ENCODE results near the gene SETBP1.

The SETBP1 gene

DNA sequence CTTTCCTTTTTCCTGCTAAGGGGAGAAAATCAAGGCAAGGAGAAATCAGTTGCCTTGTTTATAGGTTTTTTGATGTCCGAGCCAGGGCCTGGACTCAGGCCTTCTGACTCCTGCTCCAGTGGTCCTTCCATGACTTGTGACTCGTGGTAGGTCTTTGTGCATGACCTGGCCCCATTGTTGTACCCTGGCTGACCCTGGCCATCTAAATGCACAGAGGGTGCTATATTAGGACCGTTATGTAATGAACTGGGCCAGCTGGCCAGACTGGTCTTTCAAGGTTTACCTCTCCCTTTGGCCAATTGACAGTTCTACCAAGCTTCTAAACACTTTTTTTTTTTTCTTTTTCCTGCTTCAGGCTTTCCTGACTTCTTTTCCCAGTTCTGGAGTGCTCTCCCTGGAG lies 81.1 kb downstream of the SETBP1 start:
- no peak for DNase-seq (ENCODE audit: low spot score)

DNA sequence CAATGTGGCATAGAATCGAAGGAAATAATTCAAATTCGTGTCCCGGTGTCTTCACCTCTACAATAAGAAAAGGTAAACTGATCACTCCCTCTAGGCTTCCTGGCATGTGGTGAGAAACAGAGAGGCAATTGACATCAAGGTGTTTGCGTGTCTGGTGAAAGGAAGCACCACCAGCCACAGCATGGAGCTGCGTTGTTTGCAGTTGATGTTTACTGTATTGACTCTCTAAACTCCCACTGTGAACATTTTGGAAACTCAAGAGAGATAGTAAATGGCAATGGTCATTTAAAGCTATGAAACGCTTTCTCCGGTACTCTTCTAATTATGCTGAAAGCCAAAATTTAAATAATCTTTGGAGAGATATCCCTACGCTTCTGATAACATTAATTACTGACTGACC lies 82.6 kb downstream of the SETBP1 start:
- no peak for DNase-seq (ENCODE audit: low spot score)

DNA sequence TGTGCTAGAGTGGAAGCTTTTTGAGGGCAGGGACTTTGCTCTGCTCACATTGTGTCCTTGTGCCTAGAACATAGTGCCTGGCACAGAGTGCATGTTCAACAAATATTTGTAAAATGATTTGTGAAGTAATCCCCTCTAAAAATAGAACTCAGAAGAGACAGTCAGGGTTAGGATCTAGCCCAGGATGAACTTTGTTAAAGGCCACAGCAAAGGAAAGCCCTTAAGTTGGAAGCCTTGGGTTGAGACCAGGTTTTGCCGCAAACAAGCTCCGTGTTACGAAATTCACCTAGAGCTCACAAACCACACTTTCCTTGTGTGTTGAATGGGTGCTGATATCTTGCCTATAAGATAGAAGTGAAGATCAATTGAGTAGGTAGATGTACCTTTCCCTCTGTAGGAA lies 84.2 kb downstream of the SETBP1 start:
- DNase-seq (ENCODE audit: low spot score): no peak

DNA sequence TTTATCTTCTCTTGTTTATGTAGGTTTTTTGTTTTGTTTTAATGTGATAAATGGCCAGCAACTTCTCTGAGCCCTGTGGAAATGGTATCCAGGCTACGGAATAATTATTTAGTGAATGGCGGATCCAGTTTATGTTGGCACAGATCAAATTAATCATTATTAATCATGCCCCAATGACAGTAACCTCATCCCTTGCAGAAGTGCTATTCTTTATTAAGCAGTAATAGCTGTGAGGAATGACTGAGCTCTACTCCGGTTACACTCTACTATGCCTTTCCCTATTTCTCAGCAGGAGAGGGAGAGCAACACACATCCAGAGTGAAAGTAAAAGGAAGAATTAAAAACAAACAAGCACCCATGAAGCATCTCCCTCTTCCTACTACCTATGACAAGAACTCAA lies 84.8 kb downstream of the SETBP1 start:
- DNase-seq (ENCODE audit: low spot score): no peak

DNA sequence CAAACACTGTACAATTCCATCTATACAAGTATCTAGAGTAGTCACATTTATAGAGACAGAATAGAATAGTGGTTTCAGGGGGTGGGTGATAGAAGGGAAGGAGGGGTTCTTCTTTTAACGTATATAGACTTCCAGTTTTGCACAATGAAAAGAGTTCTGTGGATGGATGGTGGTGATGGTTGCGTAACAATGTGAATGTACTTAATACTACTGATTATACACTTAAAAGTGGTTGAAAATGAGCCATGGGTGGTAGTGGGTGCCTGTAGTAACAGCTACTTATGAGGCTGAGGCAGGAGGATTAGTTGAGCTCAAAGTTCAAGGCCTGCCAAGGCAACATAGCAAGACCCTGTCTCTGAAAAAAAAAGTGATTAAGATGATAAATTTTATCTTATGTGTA lies 85.8 kb downstream of the SETBP1 start:
- DNase-seq (ENCODE audit: low spot score): no peak

DNA sequence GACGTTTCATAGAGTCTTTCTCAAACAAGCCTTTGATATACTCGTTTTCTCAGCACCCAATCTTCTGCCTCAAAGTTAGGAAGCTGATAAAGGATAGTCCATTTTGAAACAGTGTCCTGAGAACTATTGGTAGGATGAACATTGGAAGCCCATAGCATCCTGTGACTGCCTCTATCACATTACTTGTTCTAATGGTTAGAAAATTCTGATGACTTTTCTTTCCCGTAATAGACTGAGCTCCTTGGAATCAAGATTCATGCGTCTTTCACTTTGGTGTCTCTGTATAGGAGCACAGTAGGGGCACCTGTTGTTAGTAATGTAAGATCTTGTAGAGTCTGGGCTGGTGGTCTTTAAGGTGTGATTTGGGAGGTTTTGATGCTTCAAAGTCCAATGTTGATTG lies 87.1 kb downstream of the SETBP1 start:
- DNase-seq (ENCODE audit: low spot score): no peak

DNA sequence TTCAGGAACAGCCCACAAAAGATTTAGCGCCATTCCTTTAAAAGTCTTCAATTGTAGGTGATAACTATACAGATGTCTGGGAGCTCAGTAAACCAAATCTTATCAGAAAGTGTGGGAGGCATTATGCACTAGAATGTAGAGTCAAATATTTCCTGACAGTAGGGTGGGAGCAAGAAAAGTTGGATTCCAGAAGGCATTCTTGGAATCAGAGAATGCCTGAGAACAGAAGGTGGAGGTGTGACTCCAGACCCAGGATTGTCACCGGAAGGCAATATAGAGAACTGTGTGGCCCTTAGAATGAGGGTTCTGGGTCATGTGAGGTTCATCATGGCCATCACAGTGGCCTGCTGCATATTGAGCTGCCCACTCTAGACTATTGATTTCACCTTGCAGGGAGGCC lies 90.0 kb downstream of the SETBP1 start:
- DNase-seq (ENCODE audit: low spot score): no peak

DNA sequence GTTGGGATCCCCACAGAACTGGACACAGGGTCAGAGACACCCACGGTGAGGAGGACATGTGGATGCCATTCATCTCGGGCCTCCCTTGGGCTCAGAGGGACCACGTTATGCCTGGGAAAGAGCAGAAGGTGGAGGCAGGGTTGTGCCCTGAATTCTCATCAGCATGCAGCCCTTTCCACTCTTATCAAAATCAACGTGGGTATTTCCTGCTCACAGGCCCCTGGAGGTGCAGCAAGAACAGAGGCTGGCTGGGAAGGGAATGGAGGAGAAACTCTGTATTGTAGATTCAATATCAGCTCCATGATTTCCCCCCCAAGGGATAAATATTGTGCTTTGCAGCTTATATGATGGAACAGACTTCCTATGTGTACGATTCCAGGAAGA lies 90.9 kb downstream of the SETBP1 start:
- DNase-seq (ENCODE audit: low spot score): no peak

DNA sequence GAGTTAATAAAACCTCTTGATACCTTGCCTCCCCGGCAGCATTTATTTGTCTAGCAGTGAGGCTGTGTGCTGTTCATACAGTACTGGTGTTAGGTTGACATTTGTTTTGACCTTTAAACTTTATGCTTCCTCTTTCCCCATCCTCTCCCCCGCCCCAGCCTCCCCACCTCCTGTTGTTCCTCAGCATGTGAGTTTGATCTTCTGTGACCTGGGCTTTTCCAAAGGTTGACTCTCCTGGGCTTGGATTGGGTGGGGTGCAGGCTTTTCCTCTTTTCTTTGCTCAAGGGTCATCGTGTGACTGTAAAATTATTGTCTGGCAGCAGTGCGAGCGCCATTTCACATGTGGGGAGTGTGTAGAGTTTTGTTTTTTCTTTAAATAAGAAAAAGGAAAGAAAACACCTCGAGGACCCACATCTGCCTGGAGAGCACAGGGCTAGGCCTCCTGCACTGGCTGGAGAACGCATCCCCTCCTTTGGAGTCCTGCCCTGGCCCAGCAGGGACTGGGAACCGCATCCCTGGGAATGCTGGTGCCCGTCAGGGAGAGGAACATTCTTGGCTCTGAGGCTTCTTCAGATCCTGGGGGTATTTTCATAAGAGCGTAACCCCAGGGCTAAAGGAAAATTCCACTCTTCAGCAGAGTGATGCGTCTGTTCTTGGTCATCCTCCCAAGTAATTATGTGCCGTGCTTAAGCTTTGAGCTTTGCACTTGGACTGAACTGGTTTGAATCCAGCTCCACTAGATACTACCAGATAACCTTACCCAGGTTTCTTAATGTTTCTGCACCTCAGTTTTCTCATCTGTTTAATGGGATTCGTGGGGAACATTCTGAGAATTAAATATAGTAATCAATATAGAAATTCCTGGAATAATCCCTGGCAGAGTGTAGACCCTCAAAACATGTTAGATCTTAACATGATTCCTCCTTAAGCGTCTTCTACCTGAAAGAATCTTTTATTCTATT lies 91.5 kb downstream of the SETBP1 start:
- DNase-seq (ENCODE audit: low spot score): no peak

DNA sequence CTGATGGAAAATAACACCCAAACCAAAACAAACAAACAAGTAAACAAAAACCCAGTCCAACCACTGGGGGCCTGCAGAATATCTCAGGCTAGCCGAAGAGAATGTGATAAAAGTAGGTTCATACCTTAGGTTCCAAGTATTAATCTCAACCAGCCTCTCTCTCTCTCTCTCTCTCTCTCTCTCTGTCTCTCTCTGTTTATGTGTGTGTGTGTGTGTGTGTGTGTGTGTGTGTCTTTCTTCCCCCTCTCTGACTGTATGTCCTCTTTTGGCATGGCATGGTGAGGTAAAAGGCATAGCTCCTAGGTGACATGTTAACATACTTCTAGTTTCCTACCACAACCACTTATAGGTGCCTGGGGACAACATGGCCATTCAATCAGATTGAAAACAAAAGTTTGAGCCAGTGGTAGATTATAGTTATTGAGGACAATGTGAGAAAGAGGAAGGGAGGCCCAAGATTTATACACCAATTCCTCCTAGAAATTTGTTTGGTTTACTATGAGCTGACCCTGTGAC lies 93.0 kb downstream of the SETBP1 start:
- no peak for DNase-seq (ENCODE audit: low spot score)

DNA sequence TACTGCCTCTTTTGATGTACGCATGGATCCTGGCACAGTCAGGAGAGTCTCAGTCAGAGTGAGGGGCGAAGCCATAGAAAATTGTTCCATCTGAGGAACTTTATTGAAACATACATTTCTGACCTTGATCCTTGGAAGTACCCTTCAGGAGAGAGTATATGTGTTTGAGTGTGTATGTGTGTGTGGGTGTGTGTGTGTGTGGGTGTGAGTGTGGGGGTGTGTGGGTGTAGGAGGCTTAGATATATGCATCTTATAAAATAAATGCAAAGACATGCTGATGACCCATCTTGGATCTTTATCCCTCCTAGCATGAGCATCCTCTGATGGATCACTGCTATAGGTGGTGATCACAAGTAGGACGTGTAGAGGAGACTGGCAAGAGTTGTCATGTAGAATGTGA lies 93.5 kb downstream of the SETBP1 start:
- no peak for DNase-seq (ENCODE audit: low spot score)

DNA sequence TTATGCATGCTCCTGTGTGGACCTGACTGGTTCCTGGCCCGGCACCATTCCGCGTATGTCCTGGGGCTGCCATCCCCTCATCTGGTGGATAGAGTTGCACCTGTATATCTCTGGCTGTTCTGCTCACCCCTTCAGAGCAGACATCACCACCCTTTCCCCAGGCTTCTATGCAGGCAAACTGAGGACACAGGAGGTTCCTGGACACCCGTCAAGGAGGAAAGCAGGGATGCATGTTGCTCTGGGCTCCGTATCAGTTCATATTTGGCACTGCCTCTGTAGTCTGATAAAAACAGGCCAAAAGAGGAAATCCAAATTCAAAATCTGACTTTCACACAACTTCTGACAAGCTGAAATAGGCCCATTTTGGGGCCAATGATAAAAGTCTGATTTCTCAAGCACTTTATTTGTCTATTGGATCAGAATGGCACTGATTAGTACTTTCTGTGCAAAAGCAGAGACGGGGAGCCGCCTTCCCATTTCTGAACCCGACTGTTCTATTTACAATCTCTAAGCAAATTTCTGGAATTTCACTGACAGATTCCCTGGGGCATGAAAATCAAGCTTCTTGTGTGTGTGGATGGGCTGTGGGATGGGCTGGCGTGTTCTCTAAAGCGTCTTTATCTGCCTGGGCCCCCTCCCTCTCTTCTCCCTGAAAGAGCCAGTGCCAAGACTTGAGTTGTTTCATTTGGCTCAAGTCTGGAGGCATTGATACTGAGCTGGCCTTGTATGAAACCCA lies 96.9 kb downstream of the SETBP1 start:
- no peak for DNase-seq (ENCODE audit: low spot score)

DNA sequence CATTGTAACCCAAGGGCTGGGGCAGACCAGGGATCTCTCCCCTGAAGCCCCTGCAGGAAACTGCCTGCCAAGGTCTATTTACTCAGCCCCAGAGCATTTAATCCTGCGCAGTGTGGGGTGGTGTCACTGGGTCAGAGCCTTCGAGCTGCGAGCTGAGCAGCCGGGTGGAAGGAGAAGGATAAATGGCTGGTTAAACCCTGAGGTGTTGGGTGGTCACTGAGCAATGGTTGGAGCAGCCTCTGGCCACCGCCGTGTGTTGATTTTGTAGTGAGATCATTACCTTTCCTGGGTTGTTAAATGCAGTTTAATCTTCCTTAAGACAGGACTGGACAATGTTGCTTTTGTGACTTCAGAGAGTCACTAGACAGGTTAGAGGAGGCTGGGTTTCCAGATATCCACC lies 98.1 kb downstream of the SETBP1 start:
- no peak for DNase-seq (ENCODE audit: low spot score)

DNA sequence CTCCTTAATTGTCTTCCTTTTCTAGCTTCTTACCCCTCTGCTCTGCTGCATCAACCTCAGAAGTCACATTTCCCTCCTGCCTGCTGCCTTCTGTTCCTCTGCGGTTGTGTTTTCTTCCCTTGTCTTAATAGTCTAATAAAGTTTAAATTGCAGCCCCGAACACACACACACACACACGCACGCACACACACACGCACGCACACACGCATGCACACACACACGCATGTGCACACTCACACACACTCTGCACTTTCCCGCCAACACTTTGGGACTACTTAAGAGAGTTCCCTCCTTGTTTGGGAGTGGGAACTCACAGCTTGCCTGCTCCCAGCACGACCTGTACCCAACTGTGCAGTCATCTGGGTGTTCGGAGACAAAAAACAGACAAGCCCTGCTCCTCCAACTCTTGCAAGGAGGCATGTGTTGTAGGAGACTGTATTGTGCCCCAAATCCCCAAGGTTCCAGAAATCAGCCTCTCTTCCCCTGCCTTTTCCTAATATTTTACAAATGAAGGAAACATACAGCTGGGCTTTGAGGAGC lies 99.1 kb downstream of the SETBP1 start:
- no peak for DNase-seq (ENCODE audit: low spot score)

DNA sequence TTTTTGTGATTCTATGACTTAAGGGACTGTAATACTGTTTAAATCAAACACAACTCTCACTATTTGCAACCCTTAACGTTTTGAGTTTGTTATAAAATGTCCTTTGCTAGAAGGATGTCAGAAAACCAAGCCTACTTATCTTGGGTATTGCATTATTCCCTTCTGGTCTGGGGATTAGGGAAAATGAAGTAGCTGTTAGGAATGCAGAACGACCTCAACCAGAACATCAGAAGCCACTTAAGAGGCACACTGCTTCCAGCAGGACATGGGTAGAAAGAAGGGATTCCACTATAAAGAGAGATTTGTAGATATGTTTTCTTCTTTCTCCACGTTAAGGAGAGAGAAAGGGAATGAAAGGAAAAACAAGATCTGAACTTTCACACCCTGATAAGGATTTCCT lies 101.2 kb downstream of the SETBP1 start:
- no peak for DNase-seq (ENCODE audit: low spot score)

DNA sequence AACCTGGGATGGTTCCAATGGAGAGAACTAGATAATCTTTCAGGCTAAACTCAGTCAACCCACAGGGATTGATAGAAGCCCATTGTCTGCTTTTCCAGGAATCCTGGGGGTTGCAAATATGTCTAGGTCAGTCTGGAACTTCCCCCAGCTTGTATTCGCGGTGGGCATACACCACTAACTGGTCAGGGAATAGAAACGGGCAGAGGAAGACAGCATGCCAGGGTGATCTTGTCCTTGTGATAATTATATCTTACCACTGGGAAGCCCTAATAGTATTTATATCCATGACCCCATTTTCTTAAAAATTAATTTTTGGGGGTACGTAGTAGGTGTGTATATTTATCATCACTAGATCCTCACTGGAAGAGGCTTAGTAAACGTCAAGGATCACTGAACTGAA lies 101.9 kb downstream of the SETBP1 start:
- DNase-seq (ENCODE audit: low spot score): no peak

DNA sequence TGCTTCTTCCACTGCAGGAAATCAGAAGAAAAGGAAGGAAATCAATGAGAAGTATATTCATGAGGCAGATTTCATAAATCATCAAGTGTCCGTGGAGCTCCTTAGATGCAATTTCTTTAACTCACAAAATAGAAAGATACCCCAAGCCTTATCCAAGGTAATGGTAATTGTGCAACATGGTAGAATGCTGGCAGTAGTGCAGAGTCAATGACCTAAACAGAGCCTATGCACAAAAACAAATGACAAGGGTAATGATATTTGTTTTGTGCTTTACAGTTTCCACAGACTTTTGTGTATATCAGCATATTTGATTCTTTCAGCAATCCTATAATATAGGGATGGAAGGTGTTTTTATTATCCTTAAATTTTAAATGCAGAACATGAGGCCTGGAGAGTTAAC lies 102.7 kb downstream of the SETBP1 start:
- no peak for DNase-seq (ENCODE audit: low spot score)

DNA sequence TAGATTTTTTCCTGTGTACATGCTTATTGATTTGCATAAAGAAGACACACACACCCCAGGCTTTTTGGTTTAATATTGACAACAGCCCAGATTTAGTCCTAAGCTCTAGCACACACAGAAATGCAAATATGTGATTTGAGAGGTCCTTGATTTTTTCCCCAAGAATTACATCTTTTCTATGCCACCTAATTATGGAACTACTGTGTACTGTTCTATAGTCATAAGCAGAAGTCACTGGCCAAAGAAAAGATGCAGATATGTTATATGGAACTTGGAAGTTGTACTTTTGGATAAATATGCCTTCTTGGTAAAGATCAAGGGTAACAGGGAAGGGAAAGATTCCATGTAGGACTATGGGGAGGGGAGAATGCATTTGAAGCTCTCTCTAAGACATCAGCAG lies 105.6 kb downstream of the SETBP1 start:
- DNase-seq (ENCODE audit: low spot score): no peak

DNA sequence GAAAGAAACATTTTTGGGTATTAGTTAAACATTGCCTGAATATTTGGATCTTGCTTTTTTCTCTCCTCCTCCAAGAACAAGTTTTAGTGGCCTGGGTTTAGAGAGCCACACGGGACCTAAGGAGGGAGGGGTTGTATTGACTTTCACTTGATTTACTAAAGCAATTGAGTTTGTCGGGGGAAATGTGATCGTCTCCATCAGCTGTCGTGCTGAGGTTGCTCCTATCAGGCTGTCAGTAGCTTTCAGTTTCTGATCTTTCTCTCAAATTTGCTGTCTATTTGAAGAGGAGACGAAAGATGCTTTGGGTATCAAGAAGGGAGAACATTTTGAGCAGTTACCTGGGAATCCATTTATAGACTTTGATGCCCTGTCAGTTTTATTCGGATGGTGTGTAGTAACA lies 106.0 kb downstream of the SETBP1 start:
- no peak for DNase-seq (ENCODE audit: low spot score)

DNA sequence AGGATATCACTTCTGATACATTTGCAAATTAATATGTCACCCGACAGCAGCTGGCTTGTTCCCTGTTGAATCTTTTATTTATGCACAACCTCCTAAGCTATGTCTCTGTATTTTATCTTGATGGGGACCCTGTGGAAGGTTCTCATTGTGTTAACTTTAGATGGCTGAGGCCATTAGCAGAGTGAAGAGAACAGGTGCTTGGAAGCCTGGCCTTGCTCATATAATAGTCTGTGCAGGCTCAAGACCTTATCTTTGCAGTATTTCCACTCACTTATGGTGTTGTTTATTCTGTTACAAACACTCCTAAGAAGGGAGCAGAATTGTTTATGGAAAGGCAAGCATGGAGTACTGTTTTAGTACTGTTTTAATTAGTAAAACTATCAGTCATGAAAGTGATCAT lies 107.6 kb downstream of the SETBP1 start:
- DNase-seq (ENCODE audit: low spot score): no peak

DNA sequence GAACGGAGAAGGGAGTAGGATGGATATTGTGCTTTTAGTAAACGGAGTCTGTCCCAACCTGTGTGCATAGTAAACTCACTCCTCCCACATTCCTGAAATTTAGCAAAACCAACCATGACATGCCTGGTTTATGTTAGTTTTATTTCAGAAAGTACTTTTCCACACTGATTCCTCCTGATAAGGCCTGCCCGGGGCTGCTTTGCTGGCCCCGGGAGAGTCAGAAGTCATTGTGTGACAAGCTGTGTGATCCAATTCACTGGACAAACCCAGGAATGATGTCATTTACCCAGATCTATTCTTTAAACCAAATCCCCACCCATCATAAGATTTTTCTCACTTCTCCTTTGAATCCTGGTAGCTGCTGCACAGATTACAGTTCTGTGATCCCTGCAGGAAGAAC lies 109.0 kb downstream of the SETBP1 start:
- no peak for DNase-seq (ENCODE audit: low spot score)

DNA sequence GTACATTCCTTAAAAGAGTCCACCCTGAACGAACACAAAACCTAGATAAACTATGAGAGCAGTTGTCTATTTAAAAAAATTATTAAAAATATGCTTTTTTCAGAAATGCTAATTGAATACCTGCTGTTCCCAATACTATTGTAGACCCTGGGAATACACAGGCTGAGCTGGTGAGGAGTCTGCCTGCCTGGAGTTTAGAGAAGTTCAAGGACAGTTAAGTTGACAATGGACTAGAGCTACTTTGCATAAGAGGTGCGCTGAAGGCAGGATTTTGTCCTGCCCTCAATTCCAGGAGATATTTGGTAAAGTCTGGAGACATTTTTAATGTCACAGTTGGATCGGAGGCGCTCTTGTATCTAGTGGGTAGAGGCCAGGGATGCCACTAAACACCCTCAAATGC lies 110.2 kb downstream of the SETBP1 start:
- DNase-seq (ENCODE audit: low spot score): no peak

DNA sequence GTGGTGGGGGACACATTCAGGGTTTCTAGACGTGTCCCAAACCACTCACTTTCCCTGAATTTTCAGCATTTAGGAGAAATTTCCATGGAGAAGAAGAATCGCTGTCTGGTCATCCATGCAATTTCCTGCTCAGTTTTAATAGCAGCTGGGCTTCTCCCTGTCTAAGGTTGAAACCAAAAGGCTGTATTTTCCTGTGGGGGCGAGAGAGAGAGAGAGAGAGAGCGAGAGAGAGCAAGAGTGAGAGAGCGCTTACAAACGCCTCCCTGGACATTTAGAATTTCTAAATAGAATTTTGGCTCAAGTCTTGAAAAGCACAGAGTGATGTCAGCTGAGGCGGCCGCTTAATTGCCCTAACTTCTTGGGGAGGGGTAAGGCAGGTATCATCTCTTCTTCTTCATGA lies 110.8 kb downstream of the SETBP1 start:
- no peak for DNase-seq (ENCODE audit: low spot score)
